Peyer's patch (tissue), 4 donors: ENCODE results near the gene IGDCC3.

ENCODE experiments used
- CTCF ChIP-seq, 6 experiments: fragments of 450-650 bp in 4 of 6; fragments of 200-600 bp in 2 of 6; sonication (generic) in 1 of 6; IDR thresholded peaks; one replicate each; pipeline ENCODE4 v1.5.1; 2017 to 2019; ENCODE audit warnings: antibody characterized with exemption in 6 of 6, mild to moderate bottlenecking in 3 of 6, moderate library complexity in 1 of 6
- POLR2A ChIP-seq, 2 donors: fragments of 450-650 bp; IDR thresholded peaks; one replicate each; pipeline ENCODE4 v1.5.1; 2017; ENCODE audit warnings: antibody characterized with exemption in 2 of 2, mild to moderate bottlenecking in 2 of 2, moderate library complexity in 2 of 2

GRCh38 chr15:65382146-65382491 lies 4.3 kb upstream of the IGDCC3 start:
- no peak for TF ChIP-seq CTCF (IDR thresholded peaks at IDR 0.05)
- TF ChIP-seq POLR2A (IDR thresholded peaks at IDR 0.05): no peak
